ENCODE measurements around the gene NCAPH2.

GRCh38 chr22:50479721-50480120 lies 28.3 kb upstream of the NCAPH2 start:
- TF ChIP-seq GATA2 (IDR thresholded peaks at IDR 0.05; ENCODE audit: low read depth, low read length) (no peak), GATA3 (IDR thresholded peaks at IDR 0.05; ENCODE audit: low read depth, low read length) (no peak)
